ENCODE data around the gene ZNF846. TPM values are rescaled to one million over a fixed set of nuclear protein-coding genes. Genes with fewer than 3 reads are reported as not detected.

Gene ZNF846
- total and polyA plus RNA-seq, 10 donors, result 4.8 to 24.0 (median 12.2) TPM

DNA sequence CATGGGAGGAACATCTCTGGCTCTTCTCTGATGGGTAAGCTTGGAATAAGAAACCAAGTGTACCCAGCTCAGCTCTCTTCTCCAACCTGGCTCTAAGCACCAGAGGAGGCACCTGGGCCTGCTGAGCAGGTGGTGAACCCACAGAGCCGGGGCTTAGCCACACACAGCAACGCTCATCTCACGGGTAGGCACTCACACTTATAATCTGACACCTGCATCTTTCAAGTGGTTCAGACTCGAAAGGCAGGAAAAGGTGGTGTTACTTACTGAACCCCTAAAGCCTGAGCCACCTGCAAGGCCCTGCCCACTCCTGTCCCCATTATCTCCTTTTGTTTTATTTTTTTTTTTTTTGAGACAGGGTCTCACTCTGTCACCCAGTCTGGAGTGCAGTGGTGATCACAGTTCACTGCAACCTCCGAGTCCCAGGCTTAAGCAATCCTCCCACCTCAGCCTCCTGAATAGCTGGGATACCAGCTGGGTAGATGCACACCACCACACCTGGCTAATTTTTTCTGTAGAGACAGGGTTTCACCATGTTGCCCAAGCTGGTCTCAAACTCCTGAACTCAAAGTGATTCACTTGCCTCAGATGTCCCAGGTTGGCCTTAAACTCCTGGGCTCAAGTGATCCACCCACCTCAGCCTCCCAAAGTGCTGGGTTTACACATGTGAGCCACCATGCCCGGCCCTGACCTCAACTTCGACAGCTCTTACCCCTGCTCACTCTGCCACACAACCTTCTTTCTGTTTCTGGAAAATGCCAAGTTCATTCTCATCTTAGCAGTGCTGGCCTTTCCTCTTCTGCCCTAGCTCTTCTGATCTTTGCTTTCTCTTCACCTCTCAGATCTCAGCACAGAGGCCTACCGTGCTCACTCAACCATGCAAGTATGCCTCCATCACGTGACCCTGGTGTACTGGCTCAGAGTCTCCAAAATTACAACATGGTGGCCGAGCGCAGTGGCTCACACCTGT, 40.6 kb upstream of the ZNF846 start:
- Histone ChIP-seq H3K27ac (peak overlapping the region in 4 of 8 donors; percentile 5 to 54 (median 36)), H3K36me3 (peaks cover 0 to 82% (median 37%) of the 10 kb centered on the region in 6 donors), H3K27me3 (replicated peaks in 1 of 7) (no peaks in the 10 kb centered on the region), H3K9me3 (no peaks in the 10 kb centered on the region), H3K4me1 (peaks cover 0 to 15% (median 0%) of the 10 kb centered on the region in 6 donors), H3K4me3 (no peak overlapping the region)
- WGBS, 5 donors, result 75 to 89% (median 82%) methylated on average over 11 of the region's 11 CpGs
- intact Hi-C loops (cut with DNase I; ENCODE audit: low total_unique reads), result no loop called here
- DNase-seq, result no peak
- TF ChIP-seq POLR2AphosphoS5 (IDR thresholded peaks at IDR 0.05) (peak in 1 of 3 donors; percentile 35), POLR2A (IDR thresholded peaks at IDR 0.05) (no peak)

DNA sequence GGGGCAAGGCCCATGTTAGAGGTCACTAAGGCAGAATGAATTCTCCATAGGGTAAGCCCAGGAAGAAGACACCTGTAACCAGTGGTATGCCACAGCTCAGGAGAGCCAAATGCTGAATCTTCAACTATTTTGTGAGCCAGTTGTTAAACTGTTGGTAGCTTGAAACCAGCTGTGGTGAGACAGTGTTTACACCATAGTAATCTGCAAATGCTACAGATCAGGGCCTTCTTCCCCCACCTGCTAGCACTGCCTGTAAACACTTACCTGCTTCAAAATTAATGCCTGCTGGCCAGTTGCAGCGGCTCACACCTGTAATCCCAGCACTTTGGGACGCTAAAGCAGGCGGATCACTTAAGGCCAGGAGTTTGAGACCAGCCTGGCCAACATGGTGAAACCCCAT, 38.3 kb upstream of the ZNF846 start:
- H3K4me3 ChIP-seq, result no peak overlapping the region
- H3K9me3 ChIP-seq, result no peaks in the 10 kb centered on the region
- TF ChIP-seq POLR2A (IDR thresholded peaks at IDR 0.05) (no peak), POLR2AphosphoS5 (IDR thresholded peaks at IDR 0.05) (no peak)
- TF ChIP-seq, protein P1, sequence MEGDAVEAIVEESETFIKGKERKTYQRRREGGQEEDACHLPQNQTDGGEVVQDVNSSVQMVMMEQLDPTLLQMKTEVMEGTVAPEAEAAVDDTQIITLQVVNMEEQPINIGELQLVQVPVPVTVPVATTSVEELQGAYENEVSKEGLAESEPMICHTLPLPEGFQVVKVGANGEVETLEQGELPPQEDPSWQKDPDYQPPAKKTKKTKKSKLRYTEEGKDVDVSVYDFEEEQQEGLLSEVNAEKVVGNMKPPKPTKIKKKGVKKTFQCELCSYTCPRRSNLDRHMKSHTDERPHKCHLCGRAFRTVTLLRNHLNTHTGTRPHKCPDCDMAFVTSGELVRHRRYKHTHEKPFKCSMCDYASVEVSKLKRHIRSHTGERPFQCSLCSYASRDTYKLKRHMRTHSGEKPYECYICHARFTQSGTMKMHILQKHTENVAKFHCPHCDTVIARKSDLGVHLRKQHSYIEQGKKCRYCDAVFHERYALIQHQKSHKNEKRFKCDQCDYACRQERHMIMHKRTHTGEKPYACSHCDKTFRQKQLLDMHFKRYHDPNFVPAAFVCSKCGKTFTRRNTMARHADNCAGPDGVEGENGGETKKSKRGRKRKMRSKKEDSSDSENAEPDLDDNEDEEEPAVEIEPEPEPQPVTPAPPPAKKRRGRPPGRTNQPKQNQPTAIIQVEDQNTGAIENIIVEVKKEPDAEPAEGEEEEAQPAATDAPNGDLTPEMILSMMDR (IDR thresholded peaks at IDR 0.05 in 8 of 11, conservative IDR thresholded peaks at IDR 0.05 in 3 of 11), result no peak
- peaks cover 0 to 15% (median 0%) of the 10 kb centered on the region in 6 donors for H3K4me1 ChIP-seq
- H3K27ac ChIP-seq, result peak overlapping the region in 1 of 8 donors; percentile 10
- H3K27me3 ChIP-seq (replicated peaks in 1 of 7), result no peaks in the 10 kb centered on the region
- H3K36me3 ChIP-seq, result peaks cover 0 to 62% (median 37%) of the 10 kb centered on the region in 6 donors
- DNase-seq, result no peak
- 88 to 96% (median 90%) methylated on average over 3 of the region's 3 CpGs for WGBS, 5 donors
- intact Hi-C loops (cut with DNase I; ENCODE audit: low total_unique reads), result no loop called here

DNA sequence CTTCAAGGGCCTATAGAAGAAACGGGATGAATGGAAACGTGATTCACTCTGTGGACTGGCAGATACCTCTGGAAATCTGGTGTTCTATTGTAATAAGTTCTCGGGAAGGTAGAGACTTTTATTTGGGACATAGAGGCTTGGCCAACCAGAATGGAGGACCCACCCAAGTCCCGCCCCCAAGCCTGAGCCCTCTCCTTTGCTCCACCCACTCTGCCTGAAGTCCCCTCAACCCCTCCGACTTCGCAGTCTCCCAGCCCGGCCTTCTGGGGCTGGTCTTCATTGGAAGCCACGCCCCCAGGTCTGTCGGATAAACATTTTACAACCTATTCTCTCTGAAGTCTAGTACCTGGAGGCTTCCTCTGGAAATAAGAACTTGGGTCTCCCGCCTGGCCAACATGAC, 33.4 kb upstream of the ZNF846 start:
- Histone ChIP-seq H3K4me1 (peaks cover 0 to 7% (median 0%) of the 10 kb centered on the region in 6 donors), H3K27ac (no peak overlapping the region), H3K27me3 (replicated peaks in 1 of 7) (no peaks in the 10 kb centered on the region), H3K4me3 (no peak overlapping the region), H3K36me3 (peaks cover 0 to 17% (median 6%) of the 10 kb centered on the region in 6 donors), H3K9me3 (no peaks in the 10 kb centered on the region)
- TF ChIP-seq POLR2AphosphoS5 (IDR thresholded peaks at IDR 0.05) (no peak), POLR2A (IDR thresholded peaks at IDR 0.05) (no peak)
- TF ChIP-seq, protein P1 (IDR thresholded peaks at IDR 0.05 in 8 of 11, conservative IDR thresholded peaks at IDR 0.05 in 3 of 11), result no peak
- 90 to 94% (median 92%) methylated on average over 10 of the region's 10 CpGs for WGBS, 5 donors
- intact Hi-C loops (cut with DNase I; ENCODE audit: low total_unique reads), result no loop called here
- DNase-seq, result no peak

DNA sequence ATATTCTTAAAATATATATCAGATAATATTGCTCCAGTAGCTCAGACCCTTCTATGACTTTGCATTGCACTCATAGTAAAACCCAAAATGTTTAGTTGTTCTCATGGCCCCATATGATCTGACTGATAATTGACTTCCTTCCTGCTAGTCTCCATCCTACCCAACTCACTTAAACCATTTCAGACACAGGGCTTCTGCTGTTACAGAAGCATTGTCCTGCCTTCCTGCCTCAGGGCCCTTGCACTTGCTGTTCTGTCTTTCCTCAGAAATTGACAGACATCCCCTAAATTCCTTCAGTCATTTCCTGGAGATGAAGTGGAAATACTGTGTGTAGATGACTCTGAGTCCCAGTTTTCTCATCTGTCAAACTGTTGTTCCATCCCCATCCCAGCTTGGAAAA, 30.6 kb upstream of the ZNF846 start:
- Histone ChIP-seq H3K9me3 (no peaks in the 10 kb centered on the region), H3K4me1 (peaks cover 0 to 17% (median 7%) of the 10 kb centered on the region in 6 donors), H3K36me3 (no peaks in the 10 kb centered on the region), H3K27ac (no peak overlapping the region), H3K27me3 (replicated peaks in 1 of 7) (no peaks in the 10 kb centered on the region), H3K4me3 (no peak overlapping the region)
- DNase-seq, result peak; percentile 11
- TF ChIP-seq POLR2A (IDR thresholded peaks at IDR 0.05) (no peak), POLR2AphosphoS5 (IDR thresholded peaks at IDR 0.05) (no peak)
- TF ChIP-seq, protein P1 (IDR thresholded peaks at IDR 0.05 in 8 of 11, conservative IDR thresholded peaks at IDR 0.05 in 3 of 11), result no peak
- intact Hi-C loops (cut with DNase I; ENCODE audit: low total_unique reads), result loop anchor here (5.0 to 10.0 kb wide), 4 partner anchors 364 to 662 kb away; partner anchors contain the start of gene ZNF266
